HG03064 (cell line): Measurements from ENCODE around the gene TENT5C.

Experiments used
- ATAC-seq: cut with Tn5 transposase; IDR thresholded peaks from one replicate; pipeline ENCODE4 v1.9.1; 2021; ENCODE audit warnings: low read depth; ENCODE audit not compliant: unreplicated experiment

The TENT5C gene

GRCh38 chr1:117671781-117672501 is 66.1 kb downstream of the TENT5C start:
- ATAC-seq: no peak

- no peak for ATAC-seq
Measured at GRCh38 chr1:117672756-117673155, 66.9 kb downstream of the TENT5C start.

GRCh38 chr1:117673405-117673804 is 67.6 kb downstream of the TENT5C start:
- no peak for ATAC-seq

- ATAC-seq: peak; percentile 71
Measured at GRCh38 chr1:117674521-117675400, 68.9 kb downstream of the TENT5C start.

- ATAC-seq: no peak
Measured at GRCh38 chr1:117675907-117676430, 70.1 kb downstream of the TENT5C start.

- ATAC-seq: no peak
Measured at GRCh38 chr1:117676615-117677130, 70.8 kb downstream of the TENT5C start.
